Activated naive CD4-positive, alpha-beta T cell (primary cell): Measurements from ENCODE around the gene ERFE.
"Not testable (repeated sequence)": the region's sequence is repeated elsewhere in the genome, so short reads cannot be mapped to it uniquely, and the experiment has no call there.

ENCODE experiments used
- DNase-seq, 4 experiments: peaks; one replicate each; lab custom pipeline; 2025; lab: John Stamatoyannopoulos, UW

The ERFE gene

GRCh38 chr2:238158509-238159070 lies at the start of gene ERFE:
TSS of gene ERFE (plus strand) at chr2:238158970. CDS start at chr2:238159008, 38 bp downstream.
- peak in 2 of 4 experiments; percentile 21 to 30 for DNase-seq

- no peak for DNase-seq
These were observed 45.2 kb upstream of the ERFE start for GRCh38 chr2:238113611-238114010.

- no peak for DNase-seq
These were observed 44.4 kb upstream of the ERFE start for GRCh38 chr2:238114331-238114841.

- no peak for DNase-seq
These were observed 43.7 kb upstream of the ERFE start for GRCh38 chr2:238114851-238115660.

GRCh38 chr2:238115709-238116108 lies 43.1 kb upstream of the ERFE start:
- not testable (repeated sequence) for DNase-seq

- DNase-seq: no peak
These were observed 42.2 kb upstream of the ERFE start for GRCh38 chr2:238116298-238117198.

GRCh38 chr2:238117199-238118154 lies 41.3 kb upstream of the ERFE start:
- no peak for DNase-seq

GRCh38 chr2:238119756-238120462 lies 38.9 kb upstream of the ERFE start:
- no peak for DNase-seq

GRCh38 chr2:238120463-238121298 lies 38.1 kb upstream of the ERFE start:
- DNase-seq: no peak

- DNase-seq: no peak
These were observed 37.1 kb upstream of the ERFE start for GRCh38 chr2:238121511-238122286.

- no peak for DNase-seq
These were observed 36.2 kb upstream of the ERFE start for GRCh38 chr2:238122287-238123217.

GRCh38 chr2:238123218-238123971 lies 35.4 kb upstream of the ERFE start:
- no peak for DNase-seq

- DNase-seq: no peak
These were observed 34.7 kb upstream of the ERFE start for GRCh38 chr2:238123991-238124470.

GRCh38 chr2:238124488-238125126 lies 34.2 kb upstream of the ERFE start:
- DNase-seq: no peak

GRCh38 chr2:238125127-238125885 lies 33.5 kb upstream of the ERFE start:
- no peak for DNase-seq
